HG03520 (cell line): ENCODE results near the gene SLC25A29.
"Not testable (repeated sequence)": the region's sequence is repeated elsewhere in the genome, so short reads cannot be mapped to it uniquely, and the experiment has no call there.

Experiments used
- ATAC-seq: cut with Tn5 transposase; IDR thresholded peaks from one replicate; pipeline ENCODE4 v1.9.1; 2021; ENCODE audit warnings: mild to moderate bottlenecking, moderate library complexity; ENCODE audit not compliant: unreplicated experiment

The SLC25A29 gene

GRCh38 chr14:100312877-100313400 lies 6.7 kb upstream of the SLC25A29 start:
- no peak for ATAC-seq

GRCh38 chr14:100312110-100312876 lies 6.0 kb upstream of the SLC25A29 start:
- not testable (repeated sequence) for ATAC-seq

GRCh38 chr14:100309028-100309737 lies 2.9 kb upstream of the SLC25A29 start:
- ATAC-seq: no peak

- not testable (repeated sequence) for ATAC-seq
Observed at GRCh38 chr14:100308427-100308792, 2.2 kb upstream of the SLC25A29 start.

- ATAC-seq: no peak
Observed at GRCh38 chr14:100307766-100308426, 1.7 kb upstream of the SLC25A29 start.

GRCh38 chr14:100306998-100307765 lies 938 bp upstream of the SLC25A29 start:
- no peak for ATAC-seq

GRCh38 chr14:100305324-100306100 lies 732 bp downstream of the SLC25A29 start:
- ATAC-seq: no peak

GRCh38 chr14:100304825-100305323 lies 1.4 kb downstream of the SLC25A29 start:
- no peak for ATAC-seq

- no peak for ATAC-seq
Observed at GRCh38 chr14:100303925-100304324, 2.3 kb downstream of the SLC25A29 start.

- ATAC-seq: no peak
Observed at GRCh38 chr14:100303179-100303578, 3.1 kb downstream of the SLC25A29 start.

GRCh38 chr14:100302616-100303015 lies 3.6 kb downstream of the SLC25A29 start:
- ATAC-seq: no peak

GRCh38 chr14:100299238-100299560 lies 7.0 kb downstream of the SLC25A29 start:
- ATAC-seq: no peak

- ATAC-seq: no peak
Observed at GRCh38 chr14:100298551-100299237, 7.5 kb downstream of the SLC25A29 start.

- peak; percentile 82 for ATAC-seq
Observed at GRCh38 chr14:100297320-100298300, 8.6 kb downstream of the SLC25A29 start.

- not testable (repeated sequence) for ATAC-seq
Observed at GRCh38 chr14:100296729-100297128, 9.5 kb downstream of the SLC25A29 start.

GRCh38 chr14:100296106-100296651 lies 10.1 kb downstream of the SLC25A29 start:
- ATAC-seq: no peak

- ATAC-seq: no peak
Observed at GRCh38 chr14:100295376-100296105, 10.7 kb downstream of the SLC25A29 start.
